A549 treated with AZD9567 at 1 μM for 4 hours (cell line): ENCODE measurements around the gene LNPEP. TPM values are rescaled to one million over a fixed set of nuclear protein-coding genes. Genes with fewer than 3 reads are reported as not detected.

Experiments
- total RNA-seq: library from RNA; stranded (reverse); fragments of 200-300 nt; extraction: Qiagen RNA extraction; gene quantifications from 5 replicates; pipeline ENCODE4 v1.2.3, GENCODE V29; 2022; ENCODE audit not compliant: insufficient read depth

LNPEP gene
- 5.4 to 8.1 TPM (median 7.5 TPM) in 5 replicates for total RNA-seq

GRCh38 chr5:96935559-96936430 is at the start of gene LNPEP:
Gene LNPEP, plus strand, starts transcription at chr5:96936080. Its CDS starts 76 bp downstream, at chr5:96936156.

Other genes starting within 250 kb of the LNPEP start
- 7.8 to 14.4 TPM (median 8.4 TPM) in 5 replicates for gene ERAP1, start 128.1 kb upstream of the LNPEP start, total RNA-seq
- 0.98 to 5.8 TPM (median 1.2 TPM) in 5 replicates for gene ERAP2, start 59.6 kb upstream of the LNPEP start, total RNA-seq
- not detected in 5 replicates for gene LIX1, start 206.5 kb downstream of the LNPEP start, total RNA-seq
- 21.5 to 29.4 TPM (median 26.2 TPM) in 5 replicates for gene RIOK2, start 247.2 kb downstream of the LNPEP start, total RNA-seq